HepG2 (cell line): ENCODE measurements around the gene GSAP. TPM values are rescaled to one million over a fixed set of nuclear protein-coding genes. Genes with fewer than 3 reads are reported as not detected.

Source experiments
- ATRX ChIP-seq: sonication (generic); formaldehyde crosslinking; IDR thresholded peaks from 2 replicates; pipeline ENCODE4 v1.4.0; 2020; ENCODE audit warnings: missing genetic modification reagents, borderline replicate concordance
- CENPBD1 ChIP-seq: sonication (generic); formaldehyde crosslinking; IDR thresholded peaks from 2 replicates; pipeline ENCODE4 v1.8.0; 2022; ENCODE audit warnings: missing genetic modification reagents, low read depth, mild to moderate bottlenecking, borderline replicate concordance
- CREM ChIP-seq, 2 experiments: sonication (generic) in 1 of 2; formaldehyde crosslinking in 1 of 2; IDR thresholded peaks; 2 replicates each; pipeline versions ENCODE4 v1.4.0 to v1.6.1; 2016 to 2020; ENCODE audit warnings: antibody characterized with exemption in 1 of 2, mild to moderate bottlenecking in 1 of 2, missing genetic modification reagents in 1 of 2
- FOSL2 ChIP-seq: sonication (generic); formaldehyde crosslinking; IDR thresholded peaks from 2 replicates; pipeline ENCODE4 v1.4.0; 2020; ENCODE audit warnings: missing genetic modification reagents
- HDAC1 ChIP-seq: sonication (generic); formaldehyde crosslinking; IDR thresholded peaks from 2 replicates; pipeline ENCODE4 v1.5.1; 2020; ENCODE audit warnings: mild to moderate bottlenecking, missing genetic modification reagents
- HIVEP1 ChIP-seq: sonication (generic); formaldehyde crosslinking; IDR thresholded peaks from 2 replicates; pipeline ENCODE4 v1.4.0; 2020; ENCODE audit warnings: mild to moderate bottlenecking, missing genetic modification reagents
- ISX ChIP-seq: sonication (generic); formaldehyde crosslinking; conservative IDR thresholded peaks from 2 replicates; pipeline ENCODE4 v1.5.0; 2020; ENCODE audit warnings: missing genetic modification reagents
- MAF1 ChIP-seq: sonication (generic); formaldehyde crosslinking; IDR thresholded peaks from 2 replicates; pipeline ENCODE4 v1.5.0; 2020; ENCODE audit warnings: missing genetic modification reagents, borderline replicate concordance
- NAIF1 ChIP-seq: sonication (generic); formaldehyde crosslinking; IDR thresholded peaks from 2 replicates; pipeline ENCODE4 v1.5.0; 2020; ENCODE audit warnings: mild to moderate bottlenecking, missing genetic modification reagents, borderline replicate concordance
- RARG ChIP-seq: sonication (generic); formaldehyde crosslinking; IDR thresholded peaks from 2 replicates; pipeline ENCODE4 v1.4.0; 2020; ENCODE audit warnings: low read depth, mild to moderate bottlenecking, missing genetic modification reagents
- RBFOX2 ChIP-seq: fragments of 200-400 bp; formaldehyde crosslinking; IDR thresholded peaks from 2 replicates; pipeline ENCODE4 v1.6.1; 2017; ENCODE audit warnings: low read depth, mild to moderate bottlenecking, low read length
- RCOR2 ChIP-seq: IDR thresholded peaks from 2 replicates; pipeline ENCODE4 v1.6.1; 2016; ENCODE audit warnings: missing biosample characterization, missing genetic modification reagents
- SOX13 ChIP-seq, 3 experiments: fragments of 450-650 bp in 1 of 3; sonication (generic) in 1 of 3; formaldehyde crosslinking in 1 of 3; IDR thresholded peaks in 2 of 3; conservative IDR thresholded peaks in 1 of 3; 2 replicates each; pipeline versions ENCODE4 v1.5.0 to v1.6.1; 2016 to 2020; ENCODE audit warnings: antibody characterized with exemption in 1 of 3, mild to moderate bottlenecking in 1 of 3, missing compliant biosample characterization in 1 of 3, missing genetic modification reagents in 1 of 3, moderate library complexity in 1 of 3
- TAF15 ChIP-seq: fragments of 200-400 bp; formaldehyde crosslinking; IDR thresholded peaks from one replicate; pipeline ENCODE4 v1.6.1; 2018; ENCODE audit warnings: mild to moderate bottlenecking, low read depth, low read length; ENCODE audit not compliant: poor library complexity, severe bottlenecking
- TCF7 ChIP-seq: sonication (generic); IDR thresholded peaks from 2 replicates; pipeline ENCODE4 v1.6.1; 2016; ENCODE audit warnings: antibody characterized with exemption, low read depth
- THRA ChIP-seq: sonication (generic); formaldehyde crosslinking; IDR thresholded peaks from 2 replicates; pipeline ENCODE4 v1.4.0; 2020; ENCODE audit warnings: missing genetic modification reagents, borderline replicate concordance
- ZHX2 ChIP-seq, 2 experiments: sonication (generic) in 1 of 2; formaldehyde crosslinking in 1 of 2; IDR thresholded peaks; 2 replicates each; pipeline versions ENCODE4 v1.6.1 to v1.9.0; 2014 to 2022; ENCODE audit warnings: antibody characterized with exemption in 1 of 2, borderline replicate concordance in 1 of 2, inconsistent platforms in 1 of 2, low read depth in 1 of 2, missing genetic modification reagents in 1 of 2
- ZNF274 ChIP-seq: sonication (generic); formaldehyde crosslinking; IDR thresholded peaks from 2 replicates; pipeline ENCODE4 v1.5.1; 2020; ENCODE audit warnings: mild to moderate bottlenecking, missing genetic modification reagents
- ZNF362 ChIP-seq: sonication (generic); formaldehyde crosslinking; IDR thresholded peaks from 2 replicates; pipeline ENCODE4 v1.4.0; 2020; ENCODE audit warnings: missing genetic modification reagents, mild to moderate bottlenecking, borderline replicate concordance
- polyA plus RNA-seq, 8 experiments: library from polyadenylated mRNA; depleted of rRNA in 3 of 8; stranded (reverse) in 7 of 8; unstranded in 1 of 8; fragments of >200 nt; fragmentation: Illumina TruSeq in 4 of 8; extraction: Trizol in 4 of 8; gene quantifications; 2 replicates each; pipeline versions ENCODE4 v1.2.1 to v1.2.3, GENCODE V29; 2011 to 2016; ENCODE audit warnings: low read depth in 4 of 8, missing spikeins in 1 of 8, mixed read lengths in 1 of 8; ENCODE audit not compliant: insufficient read depth in 1 of 8
- total RNA-seq, 5 experiments: library from RNA; depleted of rRNA; stranded (reverse); fragments of >200 nt; fragmentation: Illumina TruSeq; extraction: Trizol; gene quantifications; 2 replicates each; pipeline ENCODE4 v1.2.3, GENCODE V29; 2016; ENCODE audit warnings: low read depth in 1 of 5

The GSAP gene
- total and polyA plus RNA-seq, 2 of the 13 experiments (the other 11 are each of a cell fraction or from before 2014, with no cell fraction given), result 34.6 to 40.6 TPM

GRCh38 chr7:77409005-77409738, 7.0 kb downstream of the GSAP start (continued):
- TF ChIP-seq RCOR2 (CRISPR knock-in tag) (peak; percentile 33; the same call in 1 of the 2 replicates), RBFOX2 (no peak), ISX (CRISPR knock-in tag) (0 out of 2 replicates have a peak, but pooled peaks have one; percentile 28), RARG (CRISPR knock-in tag) (no peak), FOSL2 (peak; percentile 88), NAIF1 (CRISPR knock-in tag) (no peak), MAF1 (CRISPR knock-in tag) (no peak), TAF15 (no peak), ZNF274 (CRISPR knock-in tag) (no peak), HDAC1 (no peak), HIVEP1 (CRISPR knock-in tag) (no peak), ZHX2 (IDR thresholded peaks at IDR 0.05; ENCODE audit: low read depth) (no peak), ZHX2 (CRISPR knock-in tag; IDR thresholded peaks at IDR 0.05; ENCODE audit: borderline replicate concordance) (no peak), THRA (CRISPR knock-in tag) (peak; percentile 13; the same call in 1 of the 2 replicates), ZNF362 (CRISPR knock-in tag) (peak; percentile 82), ATRX (CRISPR knock-in tag) (no peak), TCF7 (peak; percentile 93), CENPBD1 (no peak), SOX13 (IDR thresholded peaks at IDR 0.05) (no peak), SOX13 (CRISPR knock-in tag; conservative IDR thresholded peaks at IDR 0.05 in 1 of 2, IDR thresholded peaks at IDR 0.05 in 1 of 2) (peak in 1 of 2 experiments; percentile 88; a peak in 2 of 4 replicates), CREM (IDR thresholded peaks at IDR 0.05) (peak; percentile 88), CREM (CRISPR knock-in tag; IDR thresholded peaks at IDR 0.05) (no peak)
